Thyroid gland (tissue), 4 donors: ENCODE data around the gene FOXP1.

Source experiments
- CTCF ChIP-seq, 6 experiments: fragments of 200-600 bp in 3 of 6; fragments of 450-650 bp in 3 of 6; sonication (generic) in 3 of 6; IDR thresholded peaks; one replicate each; pipeline ENCODE4 v1.5.1; 2016 to 2019; ENCODE audit warnings: antibody characterized with exemption in 6 of 6, mild to moderate bottlenecking in 2 of 6, inconsistent platforms in 1 of 6, moderate library complexity in 1 of 6
- POLR2A ChIP-seq, 2 donors: fragments of 450-650 bp; IDR thresholded peaks; one replicate each; pipeline ENCODE4 v1.6.1; 2017; ENCODE audit warnings: antibody characterized with exemption in 2 of 2, mild to moderate bottlenecking in 2 of 2, moderate library complexity in 1 of 2

GRCh38 chr3:71589132-71589531 lies 5.6 kb upstream of the FOXP1 start:
- TF ChIP-seq POLR2A (IDR thresholded peaks at IDR 0.05): no peak
- TF ChIP-seq CTCF (IDR thresholded peaks at IDR 0.05): no peak
